HepG2 (cell line): ENCODE data around the gene ECSCR. TPM values are rescaled to one million over a fixed set of nuclear protein-coding genes. Genes with fewer than 3 reads are reported as not detected.

Source experiments
- ATAC-seq: fragments of 200-7000 bp; cut with Tn5 transposase; 3 replicates; pipeline ENCODE4 v1.9.1; 2020; ENCODE audit warnings: mild to moderate bottlenecking, moderate library complexity
- BruUV-seq: library from RNA; stranded (reverse); fragments of 400-500 nt; replicated peaks from 2 replicates; lab custom pipeline; 2021; lab: Mats Ljungman, UMichigan
- CTCF ChIA-PET: fragments of 300-600 bp; formaldehyde crosslinking; extraction: SDS; loops from one replicate; lab custom pipeline; 2021; ENCODE audit warnings: low total read pairs, inconsistent platforms, low intra/inter-chr PET ratio; lab: Yijun Ruan, JAX
- POLR2A ChIA-PET: fragments of 350-600 bp; sonication (Branson Sonifier 250); formaldehyde crosslinking; loops from one replicate; lab custom pipeline; 2020; ENCODE audit warnings: antibody characterized with exemption, inconsistent platforms; lab: Yijun Ruan, JAX
- DNase-seq: peaks from one replicate; pipeline ENCODE4 v3.0.0-alpha.2; 2015; ENCODE audit warnings: low spot score
- FAIRE-seq: peaks from 3 replicates; lab custom pipeline; 2011; peaks lifted over from hg19 to GRCh38; lab: Jason Lieb, UNC
- H2AFZ ChIP-seq: one replicate; pipeline ENCODE4 v1.6.1; 2011; ENCODE audit warnings: low read length, inconsistent platforms
- H3K27ac ChIP-seq: fragments of 300-600 bp; 3 replicates; pipeline ENCODE4 v1.8.0; 2011; ENCODE audit warnings: mixed run types, mild to moderate bottlenecking, mixed read lengths, low read length, inconsistent platforms; ENCODE audit not compliant: insufficient read depth; ENCODE audit errors: extremely low read length
- H3K27me3 ChIP-seq, 2 experiments: fragments of 200-600 bp in 1 of 2; 2 replicates in 1 of 2; 3 replicates in 1 of 2; pipeline versions ENCODE4 v1.6.0 to v1.8.0; 2011; ENCODE audit warnings: low read length in 2 of 2, mild to moderate bottlenecking in 2 of 2, moderate library complexity in 2 of 2, inconsistent platforms in 1 of 2; ENCODE audit not compliant: insufficient read depth in 2 of 2, control insufficient read depth in 1 of 2
- H3K36me3 ChIP-seq, 2 experiments: fragments of 200-600 bp in 1 of 2; replicated peaks in 1 of 2; 2 replicates in 1 of 2; 3 replicates in 1 of 2; pipeline versions ENCODE4 v1.5.1 to v1.8.0; 2011; ENCODE audit warnings: low read length in 2 of 2, inconsistent platforms in 1 of 2; ENCODE audit not compliant: insufficient read depth in 2 of 2, control insufficient read depth in 1 of 2
- H3K4me1 ChIP-seq: 2 replicates; pipeline ENCODE4 v1.5.1; 2012; ENCODE audit warnings: low read length, inconsistent platforms; ENCODE audit not compliant: insufficient read depth
- H3K4me2 ChIP-seq: 2 replicates; pipeline ENCODE4 v1.6.0; 2011; ENCODE audit warnings: low read depth, low read length, inconsistent platforms
- H3K4me3 ChIP-seq, 3 experiments: fragments of 200-600 bp in 1 of 3; sonication (generic), shearing (Covaris generic) in 1 of 3; replicated peaks in 1 of 3; 2 replicates each; pipeline ENCODE4 v1.5.1; 2011 to 2016; ENCODE audit warnings: low read length in 3 of 3, inconsistent platforms in 2 of 3, low read depth in 2 of 3, mild to moderate bottlenecking in 2 of 3, control low read depth in 1 of 3, mixed read lengths in 1 of 3; ENCODE audit not compliant: insufficient read depth in 1 of 3
- H3K79me2 ChIP-seq: one replicate; pipeline ENCODE4 v1.6.1; 2011; ENCODE audit warnings: low read length, inconsistent platforms; ENCODE audit not compliant: insufficient read depth
- H3K9ac ChIP-seq: 2 replicates; pipeline ENCODE4 v1.6.0; 2011; ENCODE audit warnings: mild to moderate bottlenecking, low read depth, low read length, inconsistent platforms; ENCODE audit not compliant: insufficient read depth
- H3K9me3 ChIP-seq: 2 replicates; pipeline ENCODE4 v1.5.1; 2012; ENCODE audit warnings: mild to moderate bottlenecking, low read length
- H4K20me1 ChIP-seq: 2 replicates; pipeline ENCODE4 v1.6.0; 2011; ENCODE audit warnings: inconsistent platforms, mild to moderate bottlenecking, low read length, moderate library complexity; ENCODE audit not compliant: insufficient read depth
- FOXK1 ChIP-seq: sonication (generic); formaldehyde crosslinking; IDR thresholded peaks from 2 replicates; pipeline ENCODE4 v1.4.0; 2020; ENCODE audit warnings: low read depth, missing genetic modification reagents, borderline replicate concordance
- FOXM1 ChIP-seq: sonication (generic); formaldehyde crosslinking; IDR thresholded peaks from 2 replicates; pipeline ENCODE4 v1.5.0; 2020; ENCODE audit warnings: missing genetic modification reagents
- JUND ChIP-seq: sonication (generic); formaldehyde crosslinking; IDR thresholded peaks from 2 replicates; pipeline ENCODE4 v1.8.0; 2022; ENCODE audit warnings: mild to moderate bottlenecking, missing genetic modification reagents
- PAF1 ChIP-seq: IDR thresholded peaks from 2 replicates; pipeline ENCODE4 v1.6.1; 2016; ENCODE audit warnings: missing genetic modification reagents, missing compliant biosample characterization
- RFX3 ChIP-seq: IDR thresholded peaks from 2 replicates; pipeline ENCODE4 v1.6.1; 2016; ENCODE audit warnings: missing biosample characterization, missing genetic modification reagents
- ZC3H4 ChIP-seq: sonication (generic); formaldehyde crosslinking; IDR thresholded peaks from 2 replicates; pipeline ENCODE4 v1.4.0; 2020; ENCODE audit warnings: missing genetic modification reagents, borderline replicate concordance
- ZNF235 ChIP-seq: sonication (generic); formaldehyde crosslinking; IDR thresholded peaks from 2 replicates; pipeline ENCODE4 v1.8.1; 2023; ENCODE audit warnings: mild to moderate bottlenecking, missing genetic modification reagents, borderline replicate concordance
- ZNF468 ChIP-seq: sonication (generic); formaldehyde crosslinking; IDR thresholded peaks from 2 replicates; pipeline ENCODE4 v1.8.0; 2022; ENCODE audit warnings: mild to moderate bottlenecking, moderate library complexity, missing genetic modification reagents
- ZNF605 ChIP-seq: sonication (generic); formaldehyde crosslinking; IDR thresholded peaks from 2 replicates; pipeline ENCODE4 v1.8.0; 2022; ENCODE audit warnings: mild to moderate bottlenecking, missing genetic modification reagents
- WGBS: methylation state at CpG from one replicate; pipeline ENCODE4 v1.1.6; 2017; ENCODE audit warnings: low lambda C conversion rate; 5-methylcytosine and 5-hydroxymethylcytosine counted together
- in situ Hi-C: cut with HindIII; loops from 2 replicates; pipeline ENCODE4 v1.10.0; 2017; ENCODE audit warnings: low pct_unique_long_range_greater_than_20kb; ENCODE audit not compliant: extremely low pct_ligation_motif_present
- intact Hi-C: fragments of 100-400 bp; cut with micrococcal nuclease; formaldehyde crosslinking; loops from one replicate; pipeline ENCODE4 v1.10.0; 2022; ENCODE audit not compliant: unreplicated experiment
- polyA plus RNA-seq, 8 experiments: library from polyadenylated mRNA; depleted of rRNA in 3 of 8; stranded (reverse) in 7 of 8; unstranded in 1 of 8; fragments of >200 nt; fragmentation: Illumina TruSeq in 4 of 8; extraction: Trizol in 4 of 8; gene quantifications; 2 replicates each; pipeline versions ENCODE4 v1.2.1 to v1.2.3, GENCODE V29; 2011 to 2016; ENCODE audit warnings: low read depth in 4 of 8, missing spikeins in 1 of 8, mixed read lengths in 1 of 8; ENCODE audit not compliant: insufficient read depth in 1 of 8
- total RNA-seq, 5 experiments: library from RNA; depleted of rRNA; stranded (reverse); fragments of >200 nt; fragmentation: Illumina TruSeq; extraction: Trizol; gene quantifications; 2 replicates each; pipeline ENCODE4 v1.2.3, GENCODE V29; 2016; ENCODE audit warnings: low read depth in 1 of 5
- TF ChIP-seq, protein P1 (sequence below): sonication (generic); formaldehyde crosslinking; IDR thresholded peaks from 2 replicates; pipeline ENCODE4 v1.4.0; 2020; ENCODE audit warnings: missing genetic modification reagents
- TF ChIP-seq, protein P2 (sequence below): sonication (generic); formaldehyde crosslinking; conservative IDR thresholded peaks from 2 replicates; pipeline ENCODE4 v1.5.0; 2020; ENCODE audit warnings: missing genetic modification reagents
- TF ChIP-seq, protein P3 (sequence below): sonication (generic); formaldehyde crosslinking; IDR thresholded peaks from 2 replicates; pipeline ENCODE4 v1.5.0; 2020; ENCODE audit warnings: mild to moderate bottlenecking, missing genetic modification reagents
- TF ChIP-seq, protein P4 (sequence below): sonication (generic); formaldehyde crosslinking; IDR thresholded peaks from 2 replicates; pipeline ENCODE4 v1.4.0; 2020; ENCODE audit warnings: missing genetic modification reagents, low read depth, mild to moderate bottlenecking, borderline replicate concordance

The ECSCR gene
- total and polyA plus RNA-seq, 2 of the 13 experiments (the other 11 are each of a cell fraction or from before 2014, with no cell fraction given) = 0.18 TPM; not detected in 1

DNA sequence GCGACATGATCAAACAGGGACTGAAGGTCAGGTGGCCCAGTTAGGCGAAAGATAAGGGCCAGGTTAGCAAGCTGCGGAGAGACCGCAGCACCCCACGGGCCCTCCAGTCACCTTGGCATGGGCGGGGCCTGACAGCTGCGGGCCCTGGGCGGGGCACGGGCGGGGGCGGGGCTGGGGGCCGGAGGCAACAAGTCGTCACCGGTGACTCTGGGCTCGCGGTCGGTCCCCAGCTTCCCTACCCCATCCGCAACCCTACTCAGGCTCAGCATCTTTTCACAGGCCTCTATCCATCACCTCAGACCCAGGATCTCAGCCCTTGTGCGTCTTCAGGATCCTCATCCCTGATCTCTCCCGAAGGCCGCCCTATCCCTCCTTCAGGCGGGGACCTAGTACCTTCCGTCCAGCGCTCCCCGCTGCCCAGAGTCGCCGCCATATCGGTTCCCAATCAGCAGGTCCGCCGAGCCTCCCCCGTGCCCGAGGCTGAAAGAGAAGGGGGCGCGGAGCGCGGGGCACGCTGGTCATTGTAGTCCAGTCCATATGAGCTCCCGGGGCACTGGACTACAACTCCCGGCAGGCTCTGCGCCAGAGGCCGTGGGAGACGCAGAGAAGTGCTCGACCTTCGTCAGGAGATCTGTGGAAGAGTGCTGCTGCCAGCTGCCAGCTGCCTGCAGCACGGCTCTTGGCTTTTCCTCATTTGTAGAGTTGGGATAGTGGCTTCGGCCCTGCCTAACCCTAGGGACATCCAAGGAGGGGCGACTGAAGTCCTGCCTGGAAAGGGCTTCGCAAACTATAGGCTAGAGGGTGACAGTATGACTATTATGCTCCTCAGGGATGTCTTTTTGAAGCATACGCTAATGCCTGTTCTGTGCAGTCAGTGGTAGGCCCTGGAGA, 23.3 kb downstream of the ECSCR start, which contains the start of gene DNAJC18:
Gene DNAJC18 (minus strand): TSS at position 513 of the 891 bp plus-strand sequence. CDS start 80 bp downstream, at position 433.
- ATAC-seq (peak; percentile 97), FAIRE-seq (peak; percentile 92), DNase-seq (peak; percentile 81)
- intact Hi-C loops (loop anchor here (5.0 to 10.0 kb wide), 2 partner anchors 63 to 306 kb away; no protein-coding TSS in a partner anchor), in situ Hi-C loops (no loop called here)
- Histone ChIP-seq H3K4me1 (peaks cover 15% of the 10 kb centered on the region), H3K9ac (peak within 1 kb of the TSS; percentile 84), H4K20me1 (no peaks in the 10 kb centered on the region), H3K4me3 (peak within 1 kb of the TSS; percentile 89 to 98 (median 89)), H2AFZ (peak within 1 kb of the TSS; percentile 87), H3K79me2 (no peaks in the 10 kb centered on the region), H3K36me3 (no peaks in the 10 kb centered on the region), H3K9me3 (no peaks in the 10 kb centered on the region), H3K4me2 (peak within 1 kb of the TSS; percentile 94), H3K27ac (peak within 1 kb of the TSS; percentile 73), H3K27me3 (0 out of 5 replicates have a peak, but pooled peaks cover 0 to 7% of the 10 kb centered on the region in 2 experiments)
- CTCF ChIA-PET = no interaction called here
- POLR2A ChIA-PET = interaction anchor here (0.7 to 2.4 kb wide), 25 partner anchors 9 to 241 kb away, joined by 3 to 52 read pairs (median 4); partner anchors contain the start of genes MATR3, SIL1, SPATA24 and STING1
- BruUV-seq = no TSS peak
- WGBS = under 1% methylated on average over 31 of the region's 49 CpGs
- TF ChIP-seq, protein P1, sequence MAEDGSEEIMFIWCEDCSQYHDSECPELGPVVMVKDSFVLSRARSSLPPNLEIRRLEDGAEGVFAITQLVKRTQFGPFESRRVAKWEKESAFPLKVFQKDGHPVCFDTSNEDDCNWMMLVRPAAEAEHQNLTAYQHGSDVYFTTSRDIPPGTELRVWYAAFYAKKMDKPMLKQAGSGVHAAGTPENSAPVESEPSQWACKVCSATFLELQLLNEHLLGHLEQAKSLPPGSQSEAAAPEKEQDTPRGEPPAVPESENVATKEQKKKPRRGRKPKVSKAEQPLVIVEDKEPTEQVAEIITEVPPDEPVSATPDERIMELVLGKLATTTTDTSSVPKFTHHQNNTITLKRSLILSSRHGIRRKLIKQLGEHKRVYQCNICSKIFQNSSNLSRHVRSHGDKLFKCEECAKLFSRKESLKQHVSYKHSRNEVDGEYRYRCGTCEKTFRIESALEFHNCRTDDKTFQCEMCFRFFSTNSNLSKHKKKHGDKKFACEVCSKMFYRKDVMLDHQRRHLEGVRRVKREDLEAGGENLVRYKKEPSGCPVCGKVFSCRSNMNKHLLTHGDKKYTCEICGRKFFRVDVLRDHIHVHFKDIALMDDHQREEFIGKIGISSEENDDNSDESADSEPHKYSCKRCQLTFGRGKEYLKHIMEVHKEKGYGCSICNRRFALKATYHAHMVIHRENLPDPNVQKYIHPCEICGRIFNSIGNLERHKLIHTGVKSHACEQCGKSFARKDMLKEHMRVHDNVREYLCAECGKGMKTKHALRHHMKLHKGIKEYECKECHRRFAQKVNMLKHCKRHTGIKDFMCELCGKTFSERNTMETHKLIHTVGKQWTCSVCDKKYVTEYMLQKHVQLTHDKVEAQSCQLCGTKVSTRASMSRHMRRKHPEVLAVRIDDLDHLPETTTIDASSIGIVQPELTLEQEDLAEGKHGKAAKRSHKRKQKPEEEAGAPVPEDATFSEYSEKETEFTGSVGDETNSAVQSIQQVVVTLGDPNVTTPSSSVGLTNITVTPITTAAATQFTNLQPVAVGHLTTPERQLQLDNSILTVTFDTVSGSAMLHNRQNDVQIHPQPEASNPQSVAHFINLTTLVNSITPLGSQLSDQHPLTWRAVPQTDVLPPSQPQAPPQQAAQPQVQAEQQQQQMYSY (CRISPR knock-in tag) = no peak
- TF ChIP-seq ZNF235 (CRISPR knock-in tag) (0 out of 2 replicates have a peak, but pooled peaks have one; percentile 38), FOXK1 (peak; percentile 65; the same call in 1 of the 2 replicates), PAF1 (CRISPR knock-in tag) (no peak), JUND (no peak), ZNF468 (CRISPR knock-in tag) (no peak), ZC3H4 (CRISPR knock-in tag) (no peak), RFX3 (CRISPR knock-in tag) (0 out of 2 replicates have a peak, but pooled peaks have one; percentile 12), FOXM1 (CRISPR knock-in tag) (no peak), ZNF605 (CRISPR knock-in tag) (peak; percentile 91)
- TF ChIP-seq, protein P2, sequence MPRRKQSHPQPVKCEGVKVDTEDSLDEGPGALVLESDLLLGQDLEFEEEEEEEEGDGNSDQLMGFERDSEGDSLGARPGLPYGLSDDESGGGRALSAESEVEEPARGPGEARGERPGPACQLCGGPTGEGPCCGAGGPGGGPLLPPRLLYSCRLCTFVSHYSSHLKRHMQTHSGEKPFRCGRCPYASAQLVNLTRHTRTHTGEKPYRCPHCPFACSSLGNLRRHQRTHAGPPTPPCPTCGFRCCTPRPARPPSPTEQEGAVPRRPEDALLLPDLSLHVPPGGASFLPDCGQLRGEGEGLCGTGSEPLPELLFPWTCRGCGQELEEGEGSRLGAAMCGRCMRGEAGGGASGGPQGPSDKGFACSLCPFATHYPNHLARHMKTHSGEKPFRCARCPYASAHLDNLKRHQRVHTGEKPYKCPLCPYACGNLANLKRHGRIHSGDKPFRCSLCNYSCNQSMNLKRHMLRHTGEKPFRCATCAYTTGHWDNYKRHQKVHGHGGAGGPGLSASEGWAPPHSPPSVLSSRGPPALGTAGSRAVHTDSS (CRISPR knock-in tag) = no peak
- TF ChIP-seq, protein P3, sequence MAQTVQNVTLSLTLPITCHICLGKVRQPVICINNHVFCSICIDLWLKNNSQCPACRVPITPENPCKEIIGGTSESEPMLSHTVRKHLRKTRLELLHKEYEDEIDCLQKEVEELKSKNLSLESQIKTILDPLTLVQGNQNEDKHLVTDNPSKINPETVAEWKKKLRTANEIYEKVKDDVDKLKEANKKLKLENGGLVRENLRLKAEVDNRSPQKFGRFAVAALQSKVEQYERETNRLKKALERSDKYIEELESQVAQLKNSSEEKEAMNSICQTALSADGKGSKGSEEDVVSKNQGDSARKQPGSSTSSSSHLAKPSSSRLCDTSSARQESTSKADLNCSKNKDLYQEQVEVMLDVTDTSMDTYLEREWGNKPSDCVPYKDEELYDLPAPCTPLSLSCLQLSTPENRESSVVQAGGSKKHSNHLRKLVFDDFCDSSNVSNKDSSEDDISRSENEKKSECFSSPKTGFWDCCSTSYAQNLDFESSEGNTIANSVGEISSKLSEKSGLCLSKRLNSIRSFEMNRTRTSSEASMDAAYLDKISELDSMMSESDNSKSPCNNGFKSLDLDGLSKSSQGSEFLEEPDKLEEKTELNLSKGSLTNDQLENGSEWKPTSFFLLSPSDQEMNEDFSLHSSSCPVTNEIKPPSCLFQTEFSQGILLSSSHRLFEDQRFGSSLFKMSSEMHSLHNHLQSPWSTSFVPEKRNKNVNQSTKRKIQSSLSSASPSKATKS (CRISPR knock-in tag) = no peak
- TF ChIP-seq, protein P4, sequence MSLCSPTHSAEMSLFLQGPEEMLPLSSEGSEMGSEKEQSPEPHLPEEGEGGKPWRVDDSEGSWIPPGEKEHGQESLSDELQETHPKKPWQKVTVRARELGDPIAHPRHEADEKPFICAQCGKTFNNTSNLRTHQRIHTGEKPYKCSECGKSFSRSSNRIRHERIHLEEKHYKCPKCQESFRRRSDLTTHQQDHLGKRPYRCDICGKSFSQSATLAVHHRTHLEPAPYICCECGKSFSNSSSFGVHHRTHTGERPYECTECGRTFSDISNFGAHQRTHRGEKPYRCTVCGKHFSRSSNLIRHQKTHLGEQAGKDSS = peak; percentile 40; the same call in 1 of the 2 replicates
